Naive B cell (primary cell): ENCODE results near the gene DPPA5. TPM values are rescaled to one million over a fixed set of nuclear protein-coding genes. Genes with fewer than 3 reads are reported as not detected.
"Not testable (repeated sequence)": the region's sequence is repeated elsewhere in the genome, so short reads cannot be mapped to it uniquely, and the experiment has no call there.

ENCODE experiments used
- ATAC-seq, 2 donors: fragments of 150-1000 bp; cut with Tn5 transposase; 2 replicates each; pipeline ENCODE4 v1.10.0; 2021; ENCODE audit warnings: low read depth in 2 of 2, mild to moderate bottlenecking in 2 of 2, moderate library complexity in 2 of 2
- DNase-seq: peaks from one replicate; pipeline ENCODE4 v3.0.0; 2022
- H3K27ac Mint-ChIP-seq, 6 donors: one replicate each; pipeline ENCODE4 v1.8.0; 2020 to 2022; ENCODE audit warnings: mild to moderate bottlenecking in 6 of 6, mixed read lengths in 6 of 6, moderate library complexity in 5 of 6, inconsistent platforms in 2 of 6
- H3K27me3 Mint-ChIP-seq, 3 donors: one replicate each; pipeline ENCODE4 v1.8.0; 2021 to 2022; ENCODE audit warnings: mixed read lengths in 3 of 3, mild to moderate bottlenecking in 1 of 3
- H3K36me3 Mint-ChIP-seq, 2 donors: one replicate each; pipeline ENCODE4 v1.8.0; 2020 to 2022; ENCODE audit warnings: mixed read lengths in 2 of 2, inconsistent platforms in 1 of 2, mild to moderate bottlenecking in 1 of 2
- H3K4me1 Mint-ChIP-seq, 3 donors: one replicate each; pipeline ENCODE4 v1.8.0; 2020 to 2022; ENCODE audit warnings: mixed read lengths in 3 of 3, inconsistent platforms in 1 of 3, mild to moderate bottlenecking in 1 of 3, moderate library complexity in 1 of 3
- H3K4me3 Mint-ChIP-seq, 8 donors: one replicate each; pipeline ENCODE4 v1.8.0; 2020 to 2022; ENCODE audit warnings: mild to moderate bottlenecking in 8 of 8, mixed read lengths in 8 of 8, moderate library complexity in 8 of 8, inconsistent platforms in 2 of 8
- H3K9me3 Mint-ChIP-seq, 7 donors: one replicate each; pipeline ENCODE4 v1.8.0; 2020 to 2022; ENCODE audit warnings: mixed read lengths in 7 of 7, mild to moderate bottlenecking in 5 of 7, inconsistent platforms in 2 of 7, moderate library complexity in 1 of 7
- polyA plus RNA-seq, 6 donors: library from polyadenylated mRNA; unstranded; fragments of 300-500 nt; fragmentation: Illumina TruSeq; gene quantifications; one replicate each; pipeline ENCODE4 v1.2.3, GENCODE V29; 2021; ENCODE audit warnings: low read depth in 6 of 6

The DPPA5 gene
- polyA plus RNA-seq, 6 donors from 2014 or later: not detected

- H3K27me3 Mint-ChIP-seq: peaks cover 8 to 17% (median 13%) of the 10 kb centered on the region in 3 donors
- H3K4me3 Mint-ChIP-seq: peak overlapping the region; percentile 95 to 100 (median 98)
- peak overlapping the region in 5 of 6 donors; percentile 75 to 92 (median 82) for H3K27ac Mint-ChIP-seq
- H3K9me3 Mint-ChIP-seq: no peaks in the 10 kb centered on the region
- no peaks in the 10 kb centered on the region for H3K36me3 Mint-ChIP-seq
- ATAC-seq (peak in 1 of 2 donors; percentile 31), DNase-seq (no peak)
- peaks cover 11 to 19% (median 19%) of the 10 kb centered on the region in 3 donors for H3K4me1 Mint-ChIP-seq
Measured at GRCh38 chr6:73309535-73309784, 44.6 kb downstream of the DPPA5 start.

- no peaks in the 10 kb centered on the region for H3K36me3 Mint-ChIP-seq
Measured at GRCh38 chr6:73308712-73309534, 45.2 kb downstream of the DPPA5 start.

GRCh38 chr6:73303773-73304172, 50.3 kb downstream of the DPPA5 start:
- not testable (repeated sequence) for H3K36me3 Mint-ChIP-seq, DNase-seq, H3K9me3 Mint-ChIP-seq, H3K27me3 Mint-ChIP-seq, H3K27ac Mint-ChIP-seq
- peak overlapping the region in 1 of 8 donors; percentile 51 for H3K4me3 Mint-ChIP-seq
- ATAC-seq: peak; percentile 9 to 20
- peaks cover 14 to 20% (median 16%) of the 10 kb centered on the region in 3 donors for H3K4me1 Mint-ChIP-seq

More at GRCh38 chr6:73308712-73309534, 45.2 kb downstream of the DPPA5 start:
- H3K9me3 Mint-ChIP-seq: no peaks in the 10 kb centered on the region
- ATAC-seq (no peak), DNase-seq (no peak)
- peaks cover 12 to 22% (median 19%) of the 10 kb centered on the region in 3 donors for H3K4me1 Mint-ChIP-seq
- peaks cover 6 to 14% (median 9%) of the 10 kb centered on the region in 3 donors for H3K27me3 Mint-ChIP-seq
- H3K27ac Mint-ChIP-seq: peak overlapping the region in 4 of 6 donors; percentile 75 to 92 (median 80)
- H3K4me3 Mint-ChIP-seq: peak overlapping the region; percentile 95 to 100 (median 98)

Other genes starting within 250 kb of the DPPA5 start
- not detected for gene KHDC1L, start 128.8 kb downstream of the DPPA5 start, polyA plus RNA-seq
- 10 to 100 TPM in 1 of 6 donors, 1 to 10 TPM in 4, under 1 TPM in 1; 0.48 to 11.4 (median 2.6) TPM for gene KHDC1, start 91.1 kb downstream of the DPPA5 start, polyA plus RNA-seq
- not detected for gene KHDC3L, start 8.4 kb upstream of the DPPA5 start, polyA plus RNA-seq
- gene OOEP, start 15.6 kb upstream of the DPPA5 start, polyA plus RNA-seq: under 1 TPM in 1 of 6 donors, not detected in 5; 0.35 TPM
- gene DDX43, start 40.6 kb upstream of the DPPA5 start, polyA plus RNA-seq: 1 to 10 TPM in 2 of 6 donors, under 1 TPM in 3, not detected in 1; 0.28 to 2.2 (median 0.41) TPM
- gene CGAS, start 98.0 kb upstream of the DPPA5 start, polyA plus RNA-seq: 10 to 100 TPM in 4 of 6 donors, 1 to 10 TPM in 2; 2.4 to 15.0 (median 10.3) TPM
- gene MTO1, start 107.5 kb upstream of the DPPA5 start, polyA plus RNA-seq: 10 to 100 TPM; 24.3 to 56.5 (median 30.8) TPM
- gene EEF1A1, start 166.8 kb upstream of the DPPA5 start, polyA plus RNA-seq: over 10,000 TPM in 1 of 6 donors, 1,000 to 10,000 TPM in 5; 7,111 to 10,868 (median 8,890) TPM